ENCODE measurements around the gene MAGEB17. TPM values are rescaled to one million over a fixed set of nuclear protein-coding genes. Genes with fewer than 3 reads are reported as not detected.
"Not testable (repeated sequence)": the region's sequence is repeated elsewhere in the genome, so short reads cannot be mapped to it uniquely, and the experiment has no call there.

MAGEB17 gene
- total RNA-seq, 1 experiment from 2014 or later = 0.87 TPM

- 0 out of 2 replicates have a peak, but pooled peaks cover 3% of the 10 kb centered on the region for H3K9me3 ChIP-seq (ENCODE audit: low read length)
- no peaks in the 10 kb centered on the region for H3K4me1 ChIP-seq (ENCODE audit: insufficient read depth, low read length)
- no peaks in the 10 kb centered on the region for H3K36me3 ChIP-seq (ENCODE audit: low read depth, low read length)
- DNase-seq (no peak), ATAC-seq (no peak)
- H4K20me1 ChIP-seq (ENCODE audit: low read length) = no peaks in the 10 kb centered on the region
- H2AFZ ChIP-seq (ENCODE audit: low read length) = no peak overlapping the region
- no TSS peak for BruUV-seq (replicated peaks)
- no peaks in the 10 kb centered on the region for H3F3A ChIP-seq (ENCODE audit: low read length, unreplicated experiment)
- ChIA-PET POLR2A (ENCODE audit: unreplicated experiment) (no interaction called here), CTCF (no interaction called here)
- intact Hi-C loops (cut with micrococcal nuclease) = no loop called here
- no peak overlapping the region for H3K9ac ChIP-seq (ENCODE audit: low read length)
- no peak overlapping the region for H3K4me3 ChIP-seq (ENCODE audit: low read length)
- TF ChIP-seq EZH2 (IDR thresholded peaks at IDR 0.05; ENCODE audit: low read length, unreplicated experiment) = no peak
- TF ChIP-seq CTCF (conservative IDR thresholded peaks at IDR 0.05; ENCODE audit: low read depth, low read length) = no peak
- TF ChIP-seq EZH2phosphoT487 (IDR thresholded peaks at IDR 0.05; ENCODE audit: borderline replicate concordance, low read length) = no peak
- H3K4me2 ChIP-seq (ENCODE audit: low read length) = no peak overlapping the region
- H3K27me3 ChIP-seq (ENCODE audit: low read length) = no peaks in the 10 kb centered on the region
- no peaks in the 10 kb centered on the region for H3K79me2 ChIP-seq (ENCODE audit: low read length)
- H3K27ac ChIP-seq (ENCODE audit: low read length) = no peak overlapping the region
- H3K9me2 ChIP-seq (replicated peaks; ENCODE audit: low read length) = no peaks in the 10 kb centered on the region
Measured at GRCh38 chrX:16172391-16172790, 5.1 kb downstream of the MAGEB17 start.

- 0 out of 2 replicates have a peak, but pooled peaks cover 3% of the 10 kb centered on the region for H3K9me3 ChIP-seq (ENCODE audit: low read length)
- no peak for ATAC-seq
- H3K27ac ChIP-seq (ENCODE audit: low read length) = no peak overlapping the region
- H2AFZ ChIP-seq (ENCODE audit: low read length) = no peak overlapping the region
- DNase-seq = no peak
- no peaks in the 10 kb centered on the region for H3K27me3 ChIP-seq (ENCODE audit: low read length)
- TF ChIP-seq CTCF (conservative IDR thresholded peaks at IDR 0.05; ENCODE audit: low read depth, low read length) (no peak), EZH2phosphoT487 (IDR thresholded peaks at IDR 0.05; ENCODE audit: borderline replicate concordance, low read length) (no peak), EZH2 (IDR thresholded peaks at IDR 0.05; ENCODE audit: low read length, unreplicated experiment) (no peak)
- H3K4me2 ChIP-seq (ENCODE audit: low read length) = no peak overlapping the region
- H3K79me2 ChIP-seq (ENCODE audit: low read length) = no peaks in the 10 kb centered on the region
- no peaks in the 10 kb centered on the region for H3K4me1 ChIP-seq (ENCODE audit: insufficient read depth, low read length)
- ChIA-PET CTCF (no interaction called here), POLR2A (ENCODE audit: unreplicated experiment) (no interaction called here)
- intact Hi-C loops (cut with micrococcal nuclease) = no loop called here
- no peaks in the 10 kb centered on the region for H3K36me3 ChIP-seq (ENCODE audit: low read depth, low read length)
- no peak overlapping the region for H3K4me3 ChIP-seq (ENCODE audit: low read length)
- H3K9me2 ChIP-seq (replicated peaks; ENCODE audit: low read length) = no peaks in the 10 kb centered on the region
- no peak overlapping the region for H3K9ac ChIP-seq (ENCODE audit: low read length)
- H3F3A ChIP-seq (ENCODE audit: low read length, unreplicated experiment) = no peaks in the 10 kb centered on the region
- BruUV-seq (replicated peaks) = no TSS peak
- no peaks in the 10 kb centered on the region for H4K20me1 ChIP-seq (ENCODE audit: low read length)
Measured at GRCh38 chrX:16175329-16176061, 8.2 kb downstream of the MAGEB17 start.

GRCh38 chrX:16177260-16177659 lies 10.0 kb downstream of the MAGEB17 start:
- Histone ChIP-seq H3K9me3 (ENCODE audit: low read length) (0 out of 2 replicates have a peak, but pooled peaks cover 3% of the 10 kb centered on the region), H2AFZ (ENCODE audit: low read length) (no peak overlapping the region), H3K79me2 (ENCODE audit: low read length) (no peaks in the 10 kb centered on the region), H3K9me2 (replicated peaks; ENCODE audit: low read length) (no peaks in the 10 kb centered on the region), H3K4me2 (ENCODE audit: low read length) (no peak overlapping the region), H4K20me1 (ENCODE audit: low read length) (no peaks in the 10 kb centered on the region), H3K4me1 (ENCODE audit: insufficient read depth, low read length) (no peaks in the 10 kb centered on the region), H3K9ac (ENCODE audit: low read length) (no peak overlapping the region), H3K27me3 (ENCODE audit: low read length) (no peaks in the 10 kb centered on the region), H3K36me3 (ENCODE audit: low read depth, low read length) (no peaks in the 10 kb centered on the region), H3K4me3 (ENCODE audit: low read length) (no peak overlapping the region), H3F3A (ENCODE audit: low read length, unreplicated experiment) (no peaks in the 10 kb centered on the region), H3K27ac (ENCODE audit: low read length) (no peak overlapping the region)
- DNase-seq = no peak
- intact Hi-C loops (cut with micrococcal nuclease) = no loop called here
- ChIA-PET CTCF (no interaction called here), POLR2A (ENCODE audit: unreplicated experiment) (no interaction called here)
- TF ChIP-seq EZH2phosphoT487 (IDR thresholded peaks at IDR 0.05; ENCODE audit: borderline replicate concordance, low read length) (no peak), CTCF (conservative IDR thresholded peaks at IDR 0.05; ENCODE audit: low read depth, low read length) (no peak), EZH2 (IDR thresholded peaks at IDR 0.05; ENCODE audit: low read length, unreplicated experiment) (no peak)
- no peak for ATAC-seq
- no TSS peak for BruUV-seq (replicated peaks)

GRCh38 chrX:16183843-16184242 lies 16.6 kb downstream of the MAGEB17 start:
- POLR2A ChIA-PET (ENCODE audit: unreplicated experiment); ATAC-seq; H3K4me2 ChIP-seq (ENCODE audit: low read length); H3K27ac ChIP-seq (ENCODE audit: low read length); H3K4me3 ChIP-seq (ENCODE audit: low read length); H3K9ac ChIP-seq (ENCODE audit: low read length); H4K20me1 ChIP-seq (ENCODE audit: low read length); H3K36me3 ChIP-seq (ENCODE audit: low read depth, low read length); H3K9me2 ChIP-seq (replicated peaks; ENCODE audit: low read length); BruUV-seq (replicated peaks); H3F3A ChIP-seq (ENCODE audit: low read length, unreplicated experiment); H2AFZ ChIP-seq (ENCODE audit: low read length); intact Hi-C loops (cut with micrococcal nuclease); CTCF ChIA-PET; H3K27me3 ChIP-seq (ENCODE audit: low read length); H3K9me3 ChIP-seq (ENCODE audit: low read length); H3K79me2 ChIP-seq (ENCODE audit: low read length); DNase-seq: not testable (repeated sequence)
- H3K4me1 ChIP-seq (ENCODE audit: insufficient read depth, low read length) = peaks cover 34% of the 10 kb centered on the region

Data from PC-3 (cell line).